K562 (cell line): ENCODE results near the gene IRF6. TPM values are rescaled to one million over a fixed set of nuclear protein-coding genes. Genes with fewer than 3 reads are reported as not detected.
A peak's percentile ranks its signal among the peaks of the same experiment; 100 is the strongest.

Experiments
- DDX20 ChIP-seq: fragments of 450-650 bp; IDR thresholded peaks from 2 replicates; pipeline ENCODE4 v1.6.1; 2016; ENCODE audit warnings: missing genetic modification characterization, low read depth, mild to moderate bottlenecking, missing compliant biosample characterization, moderate library complexity
- EP300 ChIP-seq: IDR thresholded peaks from 2 replicates; pipeline ENCODE4 v1.6.1; 2012; ENCODE audit warnings: low read length, improper control_type of control experiment
- ESRRA ChIP-seq: fragments of 450-650 bp; IDR thresholded peaks from 2 replicates; pipeline ENCODE4 v1.6.1; 2014; ENCODE audit warnings: low read depth, mild to moderate bottlenecking, moderate library complexity, borderline replicate concordance
- FIP1L1 ChIP-seq: fragments of 200-400 bp; formaldehyde crosslinking; IDR thresholded peaks from 2 replicates; pipeline ENCODE4 v1.6.1; 2018; ENCODE audit warnings: mild to moderate bottlenecking, low read depth, low read length; ENCODE audit not compliant: poor library complexity, severe bottlenecking
- HMGN3 ChIP-seq: IDR thresholded peaks from 2 replicates; pipeline ENCODE4 v1.6.1; 2011; ENCODE audit warnings: borderline replicate concordance, low read depth, mild to moderate bottlenecking, mixed read lengths, low read length; ENCODE audit not compliant: insufficient read length; ENCODE audit errors: extremely low read depth
- KLF13 ChIP-seq: fragments of 450-650 bp; IDR thresholded peaks from 2 replicates; pipeline ENCODE4 v1.6.1; 2016; ENCODE audit warnings: missing genetic modification characterization, low read depth, mild to moderate bottlenecking, missing compliant biosample characterization, moderate library complexity, borderline replicate concordance
- PTBP1 ChIP-seq: fragments of 200-400 bp; formaldehyde crosslinking; IDR thresholded peaks from 2 replicates; pipeline ENCODE4 v1.6.1; 2017; ENCODE audit warnings: low read depth, low read length
- RBM34 ChIP-seq: fragments of 200-400 bp; formaldehyde crosslinking; IDR thresholded peaks from 2 replicates; pipeline ENCODE4 v1.6.1; 2018; ENCODE audit warnings: low read length, borderline replicate concordance; ENCODE audit not compliant: insufficient read depth
- RCOR1 ChIP-seq, 2 experiments: IDR thresholded peaks; 2 replicates each; pipeline ENCODE4 v1.6.1; 2012; ENCODE audit warnings: low read depth in 2 of 2, low read length in 2 of 2, borderline replicate concordance in 1 of 2, improper control_type of control experiment in 1 of 2
- SAFB ChIP-seq: fragments of 200-400 bp; formaldehyde crosslinking; IDR thresholded peaks from 2 replicates; pipeline ENCODE4 v1.6.1; 2017; ENCODE audit warnings: low read depth, low read length, borderline replicate concordance
- SIX5 ChIP-seq, 2 experiments: IDR thresholded peaks; 2 replicates each; pipeline ENCODE4 v1.6.1; 2011; ENCODE audit warnings: low read length in 2 of 2, borderline replicate concordance in 1 of 2, low read depth in 1 of 2, mild to moderate bottlenecking in 1 of 2, moderate library complexity in 1 of 2; ENCODE audit not compliant: insufficient read depth in 1 of 2
- SMAD2 ChIP-seq: fragments of 150-350 bp; IDR thresholded peaks from 2 replicates; pipeline ENCODE4 v1.6.1; 2014; ENCODE audit warnings: low read depth, mild to moderate bottlenecking, low read length
- SP1 ChIP-seq: sonication (generic); formaldehyde crosslinking; IDR thresholded peaks from 2 replicates; pipeline ENCODE4 v1.8.1; 2022; ENCODE audit warnings: mild to moderate bottlenecking, missing genetic modification reagents
- TCF7L2 ChIP-seq: fragments of 150-350 bp; IDR thresholded peaks from 2 replicates; pipeline ENCODE4 v1.6.1; 2016; ENCODE audit warnings: low read depth, mild to moderate bottlenecking, low read length, moderate library complexity
- XRCC4 ChIP-seq: IDR thresholded peaks from one replicate; pipeline ENCODE4 v1.6.1; 2011; ENCODE audit not compliant: insufficient read depth, insufficient read length; ENCODE audit errors: extremely low read depth
- ZNF143 ChIP-seq: sonication (generic); formaldehyde crosslinking; IDR thresholded peaks from 2 replicates; pipeline ENCODE4 v1.9.0; 2022; ENCODE audit warnings: mild to moderate bottlenecking, missing genetic modification reagents
- ZNF354B ChIP-seq: fragments of 250-450 bp; sonication (Bioruptor Pico); IDR thresholded peaks from 2 replicates; pipeline ENCODE4 v1.4.0; 2020
- ZNF668 ChIP-seq: fragments of 250-450 bp; sonication (Bioruptor Pico); IDR thresholded peaks from 2 replicates; pipeline ENCODE4 v1.8.0; 2022; ENCODE audit warnings: mild to moderate bottlenecking, inconsistent platforms
- ZNF695 ChIP-seq: fragments of 450-650 bp; formaldehyde crosslinking; IDR thresholded peaks from 2 replicates; pipeline ENCODE4 v1.4.0; 2020; ENCODE audit warnings: mild to moderate bottlenecking, moderate library complexity
- polyA plus RNA-seq, 8 experiments: library from polyadenylated mRNA; depleted of rRNA in 4 of 8; stranded (reverse) in 5 of 8; unstranded in 3 of 8; fragments of >200 nt; fragmentation: Nextera tagmentation in 2 of 8; fragmentation: Illumina TruSeq in 1 of 8; extraction: Ambion mirVana in 2 of 8; extraction: Trizol in 1 of 8; gene quantifications; 2 replicates each; pipeline versions ENCODE4 v1.2.1 to v1.2.3, GENCODE V29; 2011 to 2014; ENCODE audit warnings: inconsistent platforms in 1 of 8, missing spikeins in 1 of 8
- total RNA-seq, 7 experiments: library from RNA; depleted of rRNA in 6 of 7; stranded (reverse); fragments of >200 nt in 6 of 7; fragmentation: Illumina TruSeq in 2 of 7; extraction: Trizol in 2 of 7; gene quantifications; 2 replicates each; pipeline versions ENCODE4 v1.2.1 to v1.2.3, GENCODE V29; 2011 to 2021; ENCODE audit warnings: low replicate concordance in 1 of 7
- TF ChIP-seq, protein P1 (sequence below): fragments of 450-650 bp; IDR thresholded peaks from 2 replicates; pipeline ENCODE4 v1.6.1; 2016; ENCODE audit warnings: missing biosample characterization, missing genetic modification characterization
- TF ChIP-seq, protein P2 (sequence below), 2 experiments: fragments of 250-450 bp in 1 of 2; fragments of 450-650 bp in 1 of 2; sonication (Bioruptor Pico) in 1 of 2; IDR thresholded peaks; 2 replicates each; pipeline versions ENCODE4 v1.6.1 to v1.8.0; 2016 to 2021; ENCODE audit warnings: mild to moderate bottlenecking in 2 of 2, moderate library complexity in 2 of 2, missing compliant biosample characterization in 1 of 2, missing genetic modification characterization in 1 of 2
- TF ChIP-seq, protein P3 (sequence below): sonication (generic); formaldehyde crosslinking; IDR thresholded peaks from 2 replicates; pipeline ENCODE4 v1.8.1; 2022; ENCODE audit warnings: missing genetic modification reagents
- TF ChIP-seq, protein P4 (sequence below): fragments of 450-650 bp; IDR thresholded peaks from 2 replicates; pipeline ENCODE4 v1.6.1; 2016; ENCODE audit warnings: borderline replicate concordance

Gene IRF6
- total and polyA plus RNA-seq, 9 of the 15 experiments (the other 6 are each of a cell fraction or from before 2014, with no cell fraction given), result 0.03 to 0.65 (median 0.17) TPM

DNA sequence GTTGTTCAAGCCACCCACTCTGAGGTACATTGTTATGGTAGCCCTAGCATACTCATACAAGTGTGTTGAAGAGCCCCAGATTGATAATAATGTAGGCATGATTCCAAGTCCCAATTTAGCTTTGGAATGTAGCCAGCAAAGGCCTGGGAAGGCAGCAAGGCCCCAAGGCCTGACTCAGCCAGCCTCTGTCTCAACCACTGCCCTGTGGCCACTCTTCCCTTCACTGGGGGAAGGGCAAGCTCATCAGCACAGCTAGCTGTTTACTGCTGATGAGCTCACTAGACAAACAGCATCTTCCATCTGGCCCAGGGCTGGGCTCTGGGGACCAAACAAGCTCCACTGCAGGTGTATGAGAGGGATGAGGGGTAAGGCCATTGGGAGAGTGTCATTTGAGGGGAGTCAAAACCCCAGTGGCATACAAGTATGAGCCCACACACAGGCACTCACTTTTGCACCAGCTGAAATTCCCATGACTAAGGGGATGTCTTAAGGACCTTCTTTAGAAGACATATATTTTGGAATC, 2.2 kb upstream of the IRF6 start (continued):
- TF ChIP-seq ZNF695 (CRISPR knock-in tag), result no peak
- TF ChIP-seq DDX20, result no peak
- TF ChIP-seq, protein P1, sequence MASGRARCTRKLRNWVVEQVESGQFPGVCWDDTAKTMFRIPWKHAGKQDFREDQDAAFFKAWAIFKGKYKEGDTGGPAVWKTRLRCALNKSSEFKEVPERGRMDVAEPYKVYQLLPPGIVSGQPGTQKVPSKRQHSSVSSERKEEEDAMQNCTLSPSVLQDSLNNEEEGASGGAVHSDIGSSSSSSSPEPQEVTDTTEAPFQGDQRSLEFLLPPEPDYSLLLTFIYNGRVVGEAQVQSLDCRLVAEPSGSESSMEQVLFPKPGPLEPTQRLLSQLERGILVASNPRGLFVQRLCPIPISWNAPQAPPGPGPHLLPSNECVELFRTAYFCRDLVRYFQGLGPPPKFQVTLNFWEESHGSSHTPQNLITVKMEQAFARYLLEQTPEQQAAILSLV (tag), result no peak
- no peak for TF ChIP-seq ZNF354B (CRISPR knock-in tag)
- TF ChIP-seq RBM34, result no peak
- TF ChIP-seq ESRRA, result no peak
- TF ChIP-seq FIP1L1, result no peak
- TF ChIP-seq, protein P2, sequence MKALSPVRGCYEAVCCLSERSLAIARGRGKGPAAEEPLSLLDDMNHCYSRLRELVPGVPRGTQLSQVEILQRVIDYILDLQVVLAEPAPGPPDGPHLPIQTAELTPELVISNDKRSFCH (CRISPR knock-in tag; IDR thresholded peaks at IDR 0.05), result no peak
- TF ChIP-seq, protein P2 (tag; IDR thresholded peaks at IDR 0.05), result no peak
- TF ChIP-seq KLF13 (tag), result no peak
- TF ChIP-seq EP300, result peak; percentile 31; the same call in 1 of the 2 replicates
- no peak for TF ChIP-seq ZNF143 (CRISPR knock-in tag)
- no peak for TF ChIP-seq HMGN3
- TF ChIP-seq SMAD2, result no peak
- TF ChIP-seq, protein P3, sequence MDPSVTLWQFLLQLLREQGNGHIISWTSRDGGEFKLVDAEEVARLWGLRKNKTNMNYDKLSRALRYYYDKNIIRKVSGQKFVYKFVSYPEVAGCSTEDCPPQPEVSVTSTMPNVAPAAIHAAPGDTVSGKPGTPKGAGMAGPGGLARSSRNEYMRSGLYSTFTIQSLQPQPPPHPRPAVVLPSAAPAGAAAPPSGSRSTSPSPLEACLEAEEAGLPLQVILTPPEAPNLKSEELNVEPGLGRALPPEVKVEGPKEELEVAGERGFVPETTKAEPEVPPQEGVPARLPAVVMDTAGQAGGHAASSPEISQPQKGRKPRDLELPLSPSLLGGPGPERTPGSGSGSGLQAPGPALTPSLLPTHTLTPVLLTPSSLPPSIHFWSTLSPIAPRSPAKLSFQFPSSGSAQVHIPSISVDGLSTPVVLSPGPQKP (CRISPR knock-in tag), result no peak
- TF ChIP-seq TCF7L2, result no peak
- TF ChIP-seq XRCC4, result no peak
- TF ChIP-seq ZNF668, result no peak
- peak in 1 of 2 experiments; percentile 95; a peak in 2 of 4 replicates for TF ChIP-seq RCOR1 (IDR thresholded peaks at IDR 0.05; ENCODE audit: borderline replicate concordance in 1 of 2, low read depth in 2 of 2, low read length in 2 of 2)
- TF ChIP-seq PTBP1, result no peak
- TF ChIP-seq SAFB, result no peak
- TF ChIP-seq SP1 (CRISPR knock-in tag), result no peak
- TF ChIP-seq, protein P4, sequence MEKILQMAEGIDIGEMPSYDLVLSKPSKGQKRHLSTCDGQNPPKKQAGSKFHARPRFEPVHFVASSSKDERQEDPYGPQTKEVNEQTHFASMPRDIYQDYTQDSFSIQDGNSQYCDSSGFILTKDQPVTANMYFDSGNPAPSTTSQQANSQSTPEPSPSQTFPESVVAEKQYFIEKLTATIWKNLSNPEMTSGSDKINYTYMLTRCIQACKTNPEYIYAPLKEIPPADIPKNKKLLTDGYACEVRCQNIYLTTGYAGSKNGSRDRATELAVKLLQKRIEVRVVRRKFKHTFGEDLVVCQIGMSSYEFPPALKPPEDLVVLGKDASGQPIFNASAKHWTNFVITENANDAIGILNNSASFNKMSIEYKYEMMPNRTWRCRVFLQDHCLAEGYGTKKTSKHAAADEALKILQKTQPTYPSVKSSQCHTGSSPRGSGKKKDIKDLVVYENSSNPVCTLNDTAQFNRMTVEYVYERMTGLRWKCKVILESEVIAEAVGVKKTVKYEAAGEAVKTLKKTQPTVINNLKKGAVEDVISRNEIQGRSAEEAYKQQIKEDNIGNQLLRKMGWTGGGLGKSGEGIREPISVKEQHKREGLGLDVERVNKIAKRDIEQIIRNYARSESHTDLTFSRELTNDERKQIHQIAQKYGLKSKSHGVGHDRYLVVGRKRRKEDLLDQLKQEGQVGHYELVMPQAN, result no peak
- no peak for TF ChIP-seq SIX5 (IDR thresholded peaks at IDR 0.05; ENCODE audit: borderline replicate concordance in 1 of 2, insufficient read depth in 1 of 2, low read depth in 1 of 2, low read length in 2 of 2)
